H1 (cell line): Measurements from ENCODE around the gene TSPAN6.

Experiments used
- ASH2L ChIP-seq: fragments of 200-600, 300-600 bp; sonication (generic); IDR thresholded peaks from one replicate; pipeline ENCODE4 v1.7.1; 2017; ENCODE audit warnings: low read length
- CEBPB ChIP-seq: IDR thresholded peaks from 2 replicates; pipeline ENCODE4 v1.6.1; 2012; ENCODE audit warnings: low read depth, low read length
- CHD2 ChIP-seq: IDR thresholded peaks from 2 replicates; pipeline ENCODE4 v1.6.1; 2012; ENCODE audit warnings: low read length, improper control_type of control experiment
- CTCF ChIP-seq, 3 experiments: IDR thresholded peaks; 1 replicate in 2 of 3; 2 replicates in 1 of 3; pipeline versions ENCODE4 v1.5.1 to v1.6.1; 2011; ENCODE audit warnings: low read length in 3 of 3, mild to moderate bottlenecking in 3 of 3, inconsistent platforms in 2 of 3, low read depth in 1 of 3, moderate library complexity in 1 of 3; ENCODE audit not compliant: insufficient read depth in 1 of 3; ENCODE audit errors: control extremely low read depth in 1 of 3
- EGR1 ChIP-seq: IDR thresholded peaks from 2 replicates; pipeline ENCODE4 v1.6.1; 2011; ENCODE audit warnings: low read depth, low read length, borderline replicate concordance
- JUND ChIP-seq: IDR thresholded peaks from 2 replicates; pipeline ENCODE4 v1.6.1; 2011; ENCODE audit warnings: mild to moderate bottlenecking, improper control_type of control experiment, low read length
- POLR2A ChIP-seq, 2 experiments: IDR thresholded peaks; 1 replicate in 1 of 2; 2 replicates in 1 of 2; pipeline ENCODE4 v1.6.1; 2011; ENCODE audit warnings: low read depth in 2 of 2, low read length in 2 of 2, mild to moderate bottlenecking in 2 of 2; ENCODE audit errors: control extremely low read depth in 1 of 2
- POLR2AphosphoS5 ChIP-seq: IDR thresholded peaks from 2 replicates; pipeline ENCODE4 v1.6.1; 2011; ENCODE audit warnings: low read depth, low read length
- RNF2 ChIP-seq: fragments of 200-900, 300-1000 bp; sonication (generic); IDR thresholded peaks from 2 replicates; pipeline ENCODE4 v1.7.1; 2016; ENCODE audit warnings: borderline replicate concordance, low read depth, mild to moderate bottlenecking, antibody characterized with exemption, low read length; ENCODE audit not compliant: poor library complexity, severe bottlenecking; ENCODE audit errors: missing control alignments
- SIN3A ChIP-seq, 2 experiments: IDR thresholded peaks in 1 of 2; conservative IDR thresholded peaks in 1 of 2; 2 replicates each; pipeline ENCODE4 v1.6.1; 2011 to 2012; ENCODE audit warnings: low read length in 2 of 2, improper control_type of control experiment in 1 of 2, low read depth in 1 of 2, mild to moderate bottlenecking in 1 of 2
- SIRT6 ChIP-seq: IDR thresholded peaks from one replicate; pipeline ENCODE4 v1.7.1; 2012; ENCODE audit warnings: low read length, inconsistent platforms
- SRF ChIP-seq: IDR thresholded peaks from 2 replicates; pipeline ENCODE4 v1.6.1; 2011; ENCODE audit warnings: mild to moderate bottlenecking, low read depth, low read length, moderate library complexity
- USF2 ChIP-seq: IDR thresholded peaks from 2 replicates; pipeline ENCODE4 v1.6.1; 2011; ENCODE audit warnings: low read length, improper control_type of control experiment

GRCh38 chrX:100593126-100593525 is 43.5 kb downstream of the TSPAN6 start:
- TF ChIP-seq CTCF (IDR thresholded peaks at IDR 0.05; ENCODE audit: control extremely low read depth in 1 of 3, insufficient read depth in 1 of 3, low read depth in 1 of 3, low read length in 3 of 3) = no peak
- TF ChIP-seq POLR2AphosphoS5 = no peak
- no peak for TF ChIP-seq JUND
- TF ChIP-seq CEBPB = no peak
- TF ChIP-seq POLR2A (IDR thresholded peaks at IDR 0.05; ENCODE audit: control extremely low read depth in 1 of 2, low read depth in 2 of 2, low read length in 2 of 2) = no peak
- TF ChIP-seq ASH2L = no peak
- TF ChIP-seq USF2 = no peak
- TF ChIP-seq SIN3A (conservative IDR thresholded peaks at IDR 0.05 in 1 of 2, IDR thresholded peaks at IDR 0.05 in 1 of 2; ENCODE audit: low read depth in 1 of 2, low read length in 2 of 2) = no peak
- no peak for TF ChIP-seq RNF2
- no peak for TF ChIP-seq SRF
- TF ChIP-seq EGR1 = no peak
- no peak for TF ChIP-seq CHD2
- no peak for TF ChIP-seq SIRT6
